GM23338 (cell line): Measurements from ENCODE around the gene PLEKHA7. TPM values are rescaled to one million over a fixed set of nuclear protein-coding genes. Genes with fewer than 3 reads are reported as not detected.

Experiments
- ATAC-seq: fragments of 200-7000 bp; cut with Tn5 transposase; 3 replicates; pipeline ENCODE4 v1.9.1; 2020
- DNase-seq: peaks from one replicate; pipeline ENCODE4 v3.0.0-alpha.2; 2015; ENCODE audit warnings: low spot score
- H2AFZ ChIP-seq: fragments of 200-600 bp; sonication (generic); 2 replicates; pipeline ENCODE4 v1.8.0; 2016; ENCODE audit warnings: antibody characterized with exemption, mild to moderate bottlenecking, moderate library complexity
- H3F3A ChIP-seq: fragments of 200-600 bp; sonication (generic); replicated peaks from 2 replicates; pipeline ENCODE4 v1.8.0; 2017; ENCODE audit warnings: antibody characterized with exemption, mixed run types, low read depth
- H3K27ac ChIP-seq: fragments of 200-600 bp; sonication (generic); 2 replicates; pipeline ENCODE4 v1.6.1; 2016; ENCODE audit warnings: low read depth
- H3K27me3 ChIP-seq: fragments of 200-600 bp; sonication (generic); 2 replicates; pipeline ENCODE4 v1.8.0; 2016; ENCODE audit warnings: mild to moderate bottlenecking, mixed run types, moderate library complexity; ENCODE audit not compliant: insufficient read depth
- H3K36me3 ChIP-seq: fragments of 200-600 bp; sonication (generic); 2 replicates; pipeline ENCODE4 v1.8.0; 2016; ENCODE audit warnings: mild to moderate bottlenecking; ENCODE audit not compliant: insufficient read depth
- H3K4me1 ChIP-seq: fragments of 200-600 bp; sonication (generic); 2 replicates; pipeline ENCODE4 v1.8.0; 2016; ENCODE audit warnings: mild to moderate bottlenecking, moderate library complexity; ENCODE audit not compliant: insufficient read depth
- H3K4me2 ChIP-seq: fragments of 200-600 bp; sonication (generic); 2 replicates; pipeline ENCODE4 v1.7.1; 2017; ENCODE audit warnings: mixed run types
- H3K4me3 ChIP-seq: fragments of 200-600 bp; sonication (generic); 2 replicates; pipeline ENCODE4 v1.6.1; 2016; ENCODE audit warnings: mixed run types
- H3K79me2 ChIP-seq: fragments of 200-600 bp; sonication (generic); replicated peaks from 2 replicates; pipeline ENCODE4 v1.8.0; 2017; ENCODE audit warnings: mild to moderate bottlenecking; ENCODE audit not compliant: insufficient read depth
- H3K9me2 ChIP-seq: fragments of 200-600 bp; sonication (generic); 2 replicates; pipeline ENCODE4 v1.8.0; 2017; ENCODE audit not compliant: insufficient read depth
- H4K20me1 ChIP-seq: fragments of 200-600 bp; sonication (generic); replicated peaks from 2 replicates; pipeline ENCODE4 v1.8.0; 2017; ENCODE audit warnings: mild to moderate bottlenecking; ENCODE audit not compliant: insufficient read depth
- H3K27ac Mint-ChIP-seq: 2 replicates; pipeline ENCODE4 v1.8.0; 2020; ENCODE audit warnings: inconsistent platforms, mild to moderate bottlenecking, moderate library complexity, mixed read lengths
- H3K27me3 Mint-ChIP-seq: 3 replicates; pipeline ENCODE4 v1.8.0; 2022; ENCODE audit warnings: low read depth, mild to moderate bottlenecking, moderate library complexity, mixed read lengths, inconsistent platforms; ENCODE audit not compliant: insufficient read depth, poor library complexity
- H3K36me3 Mint-ChIP-seq: 3 replicates; pipeline ENCODE4 v1.8.0; 2021; ENCODE audit warnings: low read depth, mild to moderate bottlenecking, inconsistent platforms, moderate library complexity, mixed read lengths
- H3K4me1 Mint-ChIP-seq: 3 replicates; pipeline ENCODE4 v1.8.0; 2020; ENCODE audit warnings: mild to moderate bottlenecking, inconsistent platforms, mixed read lengths
- H3K4me3 Mint-ChIP-seq: 3 replicates; pipeline ENCODE4 v1.8.0; 2021; ENCODE audit warnings: moderate library complexity, mild to moderate bottlenecking, inconsistent platforms, mixed read lengths
- H3K9me3 Mint-ChIP-seq: 3 replicates; pipeline ENCODE4 v1.8.0; 2020; ENCODE audit warnings: moderate library complexity, mild to moderate bottlenecking, inconsistent platforms, mixed read lengths
- CREB1 ChIP-seq: fragments of 250-450 bp; sonication (Bioruptor Pico); IDR thresholded peaks from 2 replicates; pipeline ENCODE4 v1.5.0; 2020; ENCODE audit warnings: low read depth, mild to moderate bottlenecking, moderate library complexity
- EZH2 ChIP-seq: fragments of 200-600 bp; sonication (generic); IDR thresholded peaks from one replicate; pipeline ENCODE4 v1.8.0; 2017; ENCODE audit warnings: antibody characterized with exemption, mild to moderate bottlenecking, low read depth; ENCODE audit not compliant: unreplicated experiment
- EZH2phosphoT487 ChIP-seq: fragments of 200-600 bp; sonication (generic); IDR thresholded peaks from one replicate; pipeline ENCODE4 v1.8.1; 2018; ENCODE audit warnings: antibody characterized with exemption; ENCODE audit not compliant: unreplicated experiment
- ZNF331 ChIP-seq: fragments of 250-450 bp; sonication (Bioruptor Pico); IDR thresholded peaks from 2 replicates; pipeline ENCODE4 v1.5.0; 2020; ENCODE audit warnings: low read depth, mild to moderate bottlenecking, moderate library complexity
- polyA plus RNA-seq: library from polyadenylated mRNA; unstranded; fragments of >200 nt; fragmentation: Nextera tagmentation; extraction: Ambion mirVana; gene quantifications from 2 replicates; pipeline ENCODE4 v1.2.1, GENCODE V29; 2016
- total RNA-seq: library from RNA; depleted of rRNA; stranded (reverse); fragments of >200 nt; shearing (Covaris generic); gene quantifications from 2 replicates; pipeline ENCODE4 v1.2.3, GENCODE V29; 2014
- TF ChIP-seq, protein P1 (sequence below): IDR thresholded peaks from one replicate; pipeline ENCODE4 v1.6.1; 2018; ENCODE audit warnings: antibody characterized with exemption; ENCODE audit not compliant: unreplicated experiment
- TF ChIP-seq, protein P2 (sequence below), 2 experiments: fragments of 200-600 bp in 1 of 2; sonication (generic) in 1 of 2; conservative IDR thresholded peaks; 2 replicates each; pipeline versions ENCODE4 v1.5.1 to v1.6.1; 2016 to 2017; ENCODE audit warnings: antibody characterized with exemption in 2 of 2, low read depth in 2 of 2, mild to moderate bottlenecking in 2 of 2, moderate library complexity in 1 of 2
- TF ChIP-seq, protein P3 (sequence below): IDR thresholded peaks from 2 replicates; pipeline ENCODE4 v1.6.1; 2016; ENCODE audit warnings: antibody characterized with exemption

The PLEKHA7 gene
- total and polyA plus RNA-seq, 2 experiments from 2014 or later = 9.7 to 15.8 TPM

DNA sequence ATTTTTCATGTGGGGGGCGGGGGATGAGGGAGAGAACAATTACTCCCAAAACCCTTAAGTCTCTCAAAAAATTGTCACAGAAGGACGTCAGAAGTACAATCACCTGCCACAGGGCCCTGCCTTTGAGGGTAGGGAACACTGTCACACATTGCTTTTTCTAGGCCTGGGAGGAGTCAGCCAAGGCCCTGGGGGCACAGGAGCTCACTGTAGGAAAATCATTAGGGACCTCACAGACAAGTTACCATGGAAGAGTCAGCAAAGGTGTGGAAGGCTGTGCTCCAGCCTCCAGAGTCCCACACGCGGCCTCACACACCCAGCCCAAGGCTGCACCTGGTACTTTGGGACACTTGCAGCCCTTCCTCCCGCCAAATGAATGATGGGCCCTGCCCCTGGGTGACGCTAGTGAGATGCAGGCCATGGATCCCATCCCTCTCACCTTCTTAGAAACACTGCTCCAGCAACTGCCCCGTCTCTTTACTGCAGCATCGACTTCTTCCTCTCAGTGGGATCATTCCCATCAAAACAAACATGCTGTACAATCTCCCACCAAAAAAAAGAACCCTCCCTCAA is 3.3 kb downstream of the PLEKHA7 start:
- no peak overlapping the region for H3K4me3 ChIP-seq
- no peak overlapping the region for H3K27ac ChIP-seq
- H3K4me3 Mint-ChIP-seq = no peak overlapping the region
- peak; percentile 53 for DNase-seq
- H3K4me1 ChIP-seq = peaks cover 28% of the 10 kb centered on the region
- peaks cover 9% of the 10 kb centered on the region for H4K20me1 ChIP-seq
- H3K27me3 ChIP-seq = peaks cover 34% of the 10 kb centered on the region
- no peaks in the 10 kb centered on the region for H3K9me3 Mint-ChIP-seq
- no peaks in the 10 kb centered on the region for H3K36me3 Mint-ChIP-seq
- no peak overlapping the region for H2AFZ ChIP-seq
- peak; percentile 3; the same call in 2 of the 3 replicates for ATAC-seq
- TF ChIP-seq, protein P1, sequence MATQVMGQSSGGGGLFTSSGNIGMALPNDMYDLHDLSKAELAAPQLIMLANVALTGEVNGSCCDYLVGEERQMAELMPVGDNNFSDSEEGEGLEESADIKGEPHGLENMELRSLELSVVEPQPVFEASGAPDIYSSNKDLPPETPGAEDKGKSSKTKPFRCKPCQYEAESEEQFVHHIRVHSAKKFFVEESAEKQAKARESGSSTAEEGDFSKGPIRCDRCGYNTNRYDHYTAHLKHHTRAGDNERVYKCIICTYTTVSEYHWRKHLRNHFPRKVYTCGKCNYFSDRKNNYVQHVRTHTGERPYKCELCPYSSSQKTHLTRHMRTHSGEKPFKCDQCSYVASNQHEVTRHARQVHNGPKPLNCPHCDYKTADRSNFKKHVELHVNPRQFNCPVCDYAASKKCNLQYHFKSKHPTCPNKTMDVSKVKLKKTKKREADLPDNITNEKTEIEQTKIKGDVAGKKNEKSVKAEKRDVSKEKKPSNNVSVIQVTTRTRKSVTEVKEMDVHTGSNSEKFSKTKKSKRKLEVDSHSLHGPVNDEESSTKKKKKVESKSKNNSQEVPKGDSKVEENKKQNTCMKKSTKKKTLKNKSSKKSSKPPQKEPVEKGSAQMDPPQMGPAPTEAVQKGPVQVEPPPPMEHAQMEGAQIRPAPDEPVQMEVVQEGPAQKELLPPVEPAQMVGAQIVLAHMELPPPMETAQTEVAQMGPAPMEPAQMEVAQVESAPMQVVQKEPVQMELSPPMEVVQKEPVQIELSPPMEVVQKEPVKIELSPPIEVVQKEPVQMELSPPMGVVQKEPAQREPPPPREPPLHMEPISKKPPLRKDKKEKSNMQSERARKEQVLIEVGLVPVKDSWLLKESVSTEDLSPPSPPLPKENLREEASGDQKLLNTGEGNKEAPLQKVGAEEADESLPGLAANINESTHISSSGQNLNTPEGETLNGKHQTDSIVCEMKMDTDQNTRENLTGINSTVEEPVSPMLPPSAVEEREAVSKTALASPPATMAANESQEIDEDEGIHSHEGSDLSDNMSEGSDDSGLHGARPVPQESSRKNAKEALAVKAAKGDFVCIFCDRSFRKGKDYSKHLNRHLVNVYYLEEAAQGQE = no peak
- TF ChIP-seq EZH2phosphoT487 (no peak), EZH2 (no peak), CREB1 (CRISPR knock-in tag) (no peak), ZNF331 (CRISPR knock-in tag) (no peak)
- TF ChIP-seq, protein P2, sequence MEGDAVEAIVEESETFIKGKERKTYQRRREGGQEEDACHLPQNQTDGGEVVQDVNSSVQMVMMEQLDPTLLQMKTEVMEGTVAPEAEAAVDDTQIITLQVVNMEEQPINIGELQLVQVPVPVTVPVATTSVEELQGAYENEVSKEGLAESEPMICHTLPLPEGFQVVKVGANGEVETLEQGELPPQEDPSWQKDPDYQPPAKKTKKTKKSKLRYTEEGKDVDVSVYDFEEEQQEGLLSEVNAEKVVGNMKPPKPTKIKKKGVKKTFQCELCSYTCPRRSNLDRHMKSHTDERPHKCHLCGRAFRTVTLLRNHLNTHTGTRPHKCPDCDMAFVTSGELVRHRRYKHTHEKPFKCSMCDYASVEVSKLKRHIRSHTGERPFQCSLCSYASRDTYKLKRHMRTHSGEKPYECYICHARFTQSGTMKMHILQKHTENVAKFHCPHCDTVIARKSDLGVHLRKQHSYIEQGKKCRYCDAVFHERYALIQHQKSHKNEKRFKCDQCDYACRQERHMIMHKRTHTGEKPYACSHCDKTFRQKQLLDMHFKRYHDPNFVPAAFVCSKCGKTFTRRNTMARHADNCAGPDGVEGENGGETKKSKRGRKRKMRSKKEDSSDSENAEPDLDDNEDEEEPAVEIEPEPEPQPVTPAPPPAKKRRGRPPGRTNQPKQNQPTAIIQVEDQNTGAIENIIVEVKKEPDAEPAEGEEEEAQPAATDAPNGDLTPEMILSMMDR (conservative IDR thresholded peaks at IDR 0.05; ENCODE audit: low read depth in 2 of 2) = peak; percentile 13 to 46; a peak in 2 of 4 replicates
- TF ChIP-seq, protein P3, sequence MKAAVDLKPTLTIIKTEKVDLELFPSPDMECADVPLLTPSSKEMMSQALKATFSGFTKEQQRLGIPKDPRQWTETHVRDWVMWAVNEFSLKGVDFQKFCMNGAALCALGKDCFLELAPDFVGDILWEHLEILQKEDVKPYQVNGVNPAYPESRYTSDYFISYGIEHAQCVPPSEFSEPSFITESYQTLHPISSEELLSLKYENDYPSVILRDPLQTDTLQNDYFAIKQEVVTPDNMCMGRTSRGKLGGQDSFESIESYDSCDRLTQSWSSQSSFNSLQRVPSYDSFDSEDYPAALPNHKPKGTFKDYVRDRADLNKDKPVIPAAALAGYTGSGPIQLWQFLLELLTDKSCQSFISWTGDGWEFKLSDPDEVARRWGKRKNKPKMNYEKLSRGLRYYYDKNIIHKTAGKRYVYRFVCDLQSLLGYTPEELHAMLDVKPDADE = no peak
- H3K27me3 Mint-ChIP-seq = peaks cover 13% of the 10 kb centered on the region
- peaks cover 6% of the 10 kb centered on the region; the same call in 2 of the 3 replicates for H3K4me1 Mint-ChIP-seq
- H3K9me2 ChIP-seq = no peaks in the 10 kb centered on the region
- H3F3A ChIP-seq = peaks cover 9% of the 10 kb centered on the region
- peaks cover 20% of the 10 kb centered on the region for H3K79me2 ChIP-seq
- no peak overlapping the region for H3K27ac Mint-ChIP-seq
- H3K36me3 ChIP-seq = no peaks in the 10 kb centered on the region
- H3K4me2 ChIP-seq = no peak overlapping the region

DNA sequence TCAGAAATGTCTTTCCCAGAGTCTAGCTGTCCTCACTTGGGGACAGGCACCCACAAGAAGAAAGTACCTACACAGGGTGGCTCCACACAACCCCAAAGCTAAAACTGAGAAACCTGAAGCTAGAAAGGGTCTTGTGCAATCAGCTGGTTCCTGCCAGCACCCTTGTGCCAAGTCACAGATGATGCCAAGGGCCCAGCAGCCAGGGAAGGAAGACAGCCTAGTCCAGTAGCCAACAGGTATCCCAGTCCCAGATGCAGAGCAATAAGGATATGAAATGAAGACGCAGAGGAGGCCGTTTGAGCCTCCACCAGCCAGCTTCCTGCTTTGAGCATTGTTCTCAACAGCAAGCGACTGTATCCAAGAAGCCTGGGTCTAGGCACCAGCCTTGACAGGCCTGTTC is 6.1 kb downstream of the PLEKHA7 start:
- Mint-ChIP-seq H3K4me3 (no peak overlapping the region), H3K27me3 (peaks cover 2% of the 10 kb centered on the region), H3K27ac (no peak overlapping the region), H3K4me1 (no peaks in the 10 kb centered on the region), H3K36me3 (peaks cover 8% of the 10 kb centered on the region; the same call in 1 of the 3 replicates), H3K9me3 (no peaks in the 10 kb centered on the region)
- Histone ChIP-seq H4K20me1 (peaks cover 9% of the 10 kb centered on the region), H3K4me2 (no peak overlapping the region), H3K4me3 (no peak overlapping the region), H3K36me3 (no peaks in the 10 kb centered on the region), H3K79me2 (peaks cover 20% of the 10 kb centered on the region), H3F3A (peaks cover 6% of the 10 kb centered on the region), H2AFZ (no peak overlapping the region), H3K27me3 (peaks cover 20% of the 10 kb centered on the region), H3K9me2 (no peaks in the 10 kb centered on the region), H3K4me1 (peaks cover 28% of the 10 kb centered on the region), H3K27ac (no peak overlapping the region)
- ATAC-seq (no peak), DNase-seq (no peak)
- no peak for TF ChIP-seq EZH2phosphoT487
- TF ChIP-seq, protein P3 = no peak
- TF ChIP-seq EZH2 = no peak
